HS-27A (cell line): ENCODE measurements around the gene NUDT14.

Experiments
- DNase-seq: peaks from one replicate; pipeline ENCODE4 v3.0.0-alpha.2; 2012; ENCODE audit warnings: low read depth, missing footprints

Gene NUDT14

GRCh38 chr14:105198588-105198987 lies 17.5 kb upstream of the NUDT14 start:
- DNase-seq: no peak

- DNase-seq: no peak
Measured at GRCh38 chr14:105197211-105197641, 16.1 kb upstream of the NUDT14 start.

GRCh38 chr14:105196265-105196960 lies 15.3 kb upstream of the NUDT14 start:
- no peak for DNase-seq

- DNase-seq: no peak
Measured at GRCh38 chr14:105195522-105196264, 14.6 kb upstream of the NUDT14 start.

GRCh38 chr14:105195051-105195450 lies 13.9 kb upstream of the NUDT14 start:
- no peak for DNase-seq

GRCh38 chr14:105193916-105194782 lies 13.0 kb upstream of the NUDT14 start:
- DNase-seq: no peak

GRCh38 chr14:105192866-105193731 lies 12.0 kb upstream of the NUDT14 start:
- no peak for DNase-seq

GRCh38 chr14:105187935-105188524 lies 6.9 kb upstream of the NUDT14 start:
- no peak for DNase-seq

GRCh38 chr14:105187116-105187515 lies 6.0 kb upstream of the NUDT14 start:
- DNase-seq: no peak

GRCh38 chr14:105185973-105186372 lies 4.9 kb upstream of the NUDT14 start:
- DNase-seq: no peak

- no peak for DNase-seq
Measured at GRCh38 chr14:105185001-105185400, 3.9 kb upstream of the NUDT14 start.

GRCh38 chr14:105184461-105184860 lies 3.3 kb upstream of the NUDT14 start:
- no peak for DNase-seq

GRCh38 chr14:105182296-105183020 lies 1.3 kb upstream of the NUDT14 start:
- no peak for DNase-seq

- DNase-seq: no peak
Measured at GRCh38 chr14:105181549-105182295, 610 bp upstream of the NUDT14 start.

GRCh38 chr14:105179191-105179590 lies 1.9 kb downstream of the NUDT14 start:
- no peak for DNase-seq

GRCh38 chr14:105178868-105179140 lies 2.3 kb downstream of the NUDT14 start:
- DNase-seq: no peak

- no peak for DNase-seq
Measured at GRCh38 chr14:105178069-105178867, 2.8 kb downstream of the NUDT14 start.

- no peak for DNase-seq
Measured at GRCh38 chr14:105177082-105177481, 4.0 kb downstream of the NUDT14 start.

GRCh38 chr14:105176513-105176912 lies 4.6 kb downstream of the NUDT14 start:
- no peak for DNase-seq
